ENCODE measurements around the gene GRB10.

The GRB10 gene

DNA sequence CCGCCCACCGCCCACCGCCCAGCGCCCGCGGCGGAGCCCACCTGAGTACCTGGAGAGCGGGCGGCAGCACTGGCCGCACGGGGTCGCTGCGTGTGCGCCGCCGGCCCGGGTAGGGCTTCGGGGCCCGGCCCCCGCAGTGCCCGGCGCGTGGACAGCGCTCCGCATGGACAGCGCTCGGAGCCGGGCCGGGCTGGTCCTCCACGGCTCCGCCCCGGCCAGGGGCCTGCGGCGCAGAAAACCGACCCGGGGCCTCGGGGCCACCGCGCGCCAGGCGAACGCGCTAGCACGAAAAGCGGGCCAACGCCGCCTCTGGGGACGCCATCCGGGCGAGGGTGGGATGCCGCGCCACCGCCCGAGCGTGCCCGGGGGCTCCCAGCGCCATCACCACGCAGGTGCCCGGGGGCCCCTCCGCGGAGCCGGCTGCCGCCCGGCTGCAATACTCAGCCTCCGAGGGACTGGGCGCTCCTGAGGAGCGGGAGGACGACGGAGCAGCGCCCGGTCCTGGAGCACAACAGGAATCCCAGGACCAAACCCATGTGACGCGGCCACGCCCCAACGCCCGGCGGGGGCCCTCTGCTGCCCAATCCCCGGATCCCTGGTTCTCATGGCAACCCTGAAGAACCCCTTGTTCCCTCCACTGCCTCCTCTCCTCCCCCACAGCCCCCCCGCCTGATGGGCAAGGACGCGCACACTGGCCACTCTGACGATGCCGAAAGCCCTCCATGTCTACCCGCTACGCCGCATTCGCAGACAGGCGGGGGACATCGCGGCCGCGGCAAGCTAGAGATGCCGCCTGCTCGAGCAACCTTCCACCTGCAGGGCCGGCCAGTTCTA is at the start of gene GRB10:
Gene GRB10, minus strand, starts transcription at position 522 of the 834 bp plus-strand sequence. CDS start 50,574 bp downstream, outside the sequence.
- no peaks in the 10 kb centered on the region for H3K9me3 ChIP-seq (ENCODE audit: control insufficient read depth, low read length)
- H2AFZ ChIP-seq = peak within 1 kb of the TSS; percentile 90
- no peaks in the 10 kb centered on the region for H3K27me3 ChIP-seq (ENCODE audit: control insufficient read depth, insufficient read depth, low read length)
- H3K4me2 ChIP-seq (ENCODE audit: low read length) = peak within 1 kb of the TSS; percentile 68
- no peak within 1 kb of the TSS for H3K9ac ChIP-seq
- peaks cover 7% of the 10 kb centered on the region for H3K4me1 ChIP-seq
- H3K36me3 ChIP-seq (ENCODE audit: control insufficient read depth, insufficient read depth, low read length) = no peaks in the 10 kb centered on the region
- H3K4me3 ChIP-seq (ENCODE audit: low read depth, low read length) = peak within 1 kb of the TSS; percentile 38
- peaks cover 5% of the 10 kb centered on the region for H3K79me2 ChIP-seq
- peak within 1 kb of the TSS; percentile 66 for H3K27ac ChIP-seq
- TF ChIP-seq, protein P1, sequence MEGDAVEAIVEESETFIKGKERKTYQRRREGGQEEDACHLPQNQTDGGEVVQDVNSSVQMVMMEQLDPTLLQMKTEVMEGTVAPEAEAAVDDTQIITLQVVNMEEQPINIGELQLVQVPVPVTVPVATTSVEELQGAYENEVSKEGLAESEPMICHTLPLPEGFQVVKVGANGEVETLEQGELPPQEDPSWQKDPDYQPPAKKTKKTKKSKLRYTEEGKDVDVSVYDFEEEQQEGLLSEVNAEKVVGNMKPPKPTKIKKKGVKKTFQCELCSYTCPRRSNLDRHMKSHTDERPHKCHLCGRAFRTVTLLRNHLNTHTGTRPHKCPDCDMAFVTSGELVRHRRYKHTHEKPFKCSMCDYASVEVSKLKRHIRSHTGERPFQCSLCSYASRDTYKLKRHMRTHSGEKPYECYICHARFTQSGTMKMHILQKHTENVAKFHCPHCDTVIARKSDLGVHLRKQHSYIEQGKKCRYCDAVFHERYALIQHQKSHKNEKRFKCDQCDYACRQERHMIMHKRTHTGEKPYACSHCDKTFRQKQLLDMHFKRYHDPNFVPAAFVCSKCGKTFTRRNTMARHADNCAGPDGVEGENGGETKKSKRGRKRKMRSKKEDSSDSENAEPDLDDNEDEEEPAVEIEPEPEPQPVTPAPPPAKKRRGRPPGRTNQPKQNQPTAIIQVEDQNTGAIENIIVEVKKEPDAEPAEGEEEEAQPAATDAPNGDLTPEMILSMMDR (IDR thresholded peaks at IDR 0.05) = peak; percentile 7

DNA sequence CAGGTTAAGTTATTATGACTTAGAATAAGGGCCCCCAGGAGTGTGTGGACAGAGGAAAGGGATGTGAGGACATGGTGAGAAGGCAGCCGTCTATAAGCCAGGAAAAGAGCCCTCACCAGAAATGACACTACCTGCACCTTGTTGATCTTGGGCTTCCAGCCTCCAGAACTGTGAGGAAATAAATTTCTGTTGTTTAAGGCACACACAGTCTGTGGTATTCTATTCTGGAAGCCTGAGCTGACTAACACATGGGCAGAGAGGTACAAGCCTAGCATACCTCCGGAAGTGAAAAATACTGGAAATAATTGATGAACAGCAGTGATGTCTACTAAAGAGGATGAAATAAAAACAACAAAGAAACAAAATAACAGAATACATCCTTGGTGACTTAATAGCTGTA is 46.1 kb upstream of the GRB10 start:
- Histone ChIP-seq H3K9ac (no peak overlapping the region), H2AFZ (no peak overlapping the region), H3K27me3 (ENCODE audit: control insufficient read depth, insufficient read depth, low read length) (no peaks in the 10 kb centered on the region), H3K36me3 (ENCODE audit: control insufficient read depth, insufficient read depth, low read length) (no peaks in the 10 kb centered on the region), H3K79me2 (no peaks in the 10 kb centered on the region), H3K4me2 (ENCODE audit: low read length) (no peak overlapping the region), H3K9me3 (ENCODE audit: control insufficient read depth, low read length) (no peaks in the 10 kb centered on the region), H3K4me3 (ENCODE audit: low read depth, low read length) (no peak overlapping the region), H3K27ac (no peak overlapping the region), H3K4me1 (no peaks in the 10 kb centered on the region)
- TF ChIP-seq, protein P1 (IDR thresholded peaks at IDR 0.05) = no peak

DNA sequence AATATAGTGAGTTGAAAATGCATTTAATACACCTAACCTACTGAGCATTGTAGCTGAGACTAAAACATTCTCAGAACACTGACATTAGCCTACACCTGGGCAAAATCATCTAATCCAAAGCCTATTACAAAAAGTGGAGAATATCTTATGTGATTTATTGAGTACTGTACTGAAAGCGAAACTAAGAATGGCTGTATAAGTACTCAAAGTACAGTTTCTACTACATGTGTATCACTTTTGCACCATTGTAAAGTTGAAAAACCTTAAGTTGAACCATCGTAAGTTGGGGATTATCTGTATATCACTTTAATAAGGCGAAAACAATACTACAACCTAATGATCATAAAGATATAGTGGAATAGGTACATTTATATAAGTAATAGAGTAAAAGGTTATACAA is 45.4 kb upstream of the GRB10 start:
- TF ChIP-seq, protein P1 (IDR thresholded peaks at IDR 0.05) = no peak
- Histone ChIP-seq H3K4me3 (ENCODE audit: low read depth, low read length) (no peak overlapping the region), H3K27me3 (ENCODE audit: control insufficient read depth, insufficient read depth, low read length) (no peaks in the 10 kb centered on the region), H2AFZ (no peak overlapping the region), H3K9me3 (ENCODE audit: control insufficient read depth, low read length) (no peaks in the 10 kb centered on the region), H3K79me2 (no peaks in the 10 kb centered on the region), H3K4me1 (no peaks in the 10 kb centered on the region), H3K36me3 (ENCODE audit: control insufficient read depth, insufficient read depth, low read length) (no peaks in the 10 kb centered on the region), H3K4me2 (ENCODE audit: low read length) (no peak overlapping the region), H3K9ac (no peak overlapping the region), H3K27ac (no peak overlapping the region)

DNA sequence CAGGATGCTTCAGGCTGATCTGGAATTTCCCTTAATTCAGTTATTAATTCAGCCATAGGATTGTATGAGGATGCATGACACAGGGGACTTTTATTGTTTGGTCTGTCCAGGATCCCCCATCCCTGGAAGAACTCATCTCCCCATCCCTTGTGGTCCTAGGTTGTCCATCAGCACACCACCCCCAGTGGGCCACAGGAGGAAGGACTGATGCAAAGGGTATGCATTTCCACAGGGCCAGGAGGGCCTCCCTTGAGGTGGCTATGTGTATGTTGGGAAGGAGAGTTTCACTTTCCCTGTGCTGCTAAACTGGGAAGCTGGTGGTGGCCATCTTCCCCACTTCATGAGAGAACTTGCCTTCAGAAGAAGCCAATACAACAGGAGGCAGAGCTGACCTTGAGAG is 44.6 kb upstream of the GRB10 start:
- Histone ChIP-seq H3K79me2 (no peaks in the 10 kb centered on the region), H3K9ac (no peak overlapping the region), H3K4me2 (ENCODE audit: low read length) (no peak overlapping the region), H3K36me3 (ENCODE audit: control insufficient read depth, insufficient read depth, low read length) (no peaks in the 10 kb centered on the region), H3K4me1 (no peaks in the 10 kb centered on the region), H3K4me3 (ENCODE audit: low read depth, low read length) (no peak overlapping the region), H3K27me3 (ENCODE audit: control insufficient read depth, insufficient read depth, low read length) (no peaks in the 10 kb centered on the region), H3K9me3 (ENCODE audit: control insufficient read depth, low read length) (no peaks in the 10 kb centered on the region), H3K27ac (no peak overlapping the region), H2AFZ (no peak overlapping the region)
- TF ChIP-seq, protein P1 (IDR thresholded peaks at IDR 0.05) = no peak
